Breast epithelium (tissue), 4 donors: Measurements from ENCODE around the gene MARK3. TPM values are rescaled to one million over a fixed set of nuclear protein-coding genes. Genes with fewer than 3 reads are reported as not detected.
"Not testable (repeated sequence)": the region's sequence is repeated elsewhere in the genome, so short reads cannot be mapped to it uniquely, and the experiment has no call there.

Experiments
- DNase-seq, 2 donors: peaks; one replicate each; pipeline ENCODE4 v3.0.0-alpha.2; 2019; ENCODE audit warnings: low spot score in 2 of 2
- H3K27ac ChIP-seq, 2 donors: fragments of 200-600 bp; sonication (generic) in 1 of 2; one replicate each; pipeline ENCODE4 v1.5.1; 2016 to 2019; ENCODE audit warnings: mild to moderate bottlenecking in 1 of 2
- H3K27me3 ChIP-seq, 2 donors: fragments of 200-600 bp; sonication (generic) in 1 of 2; one replicate each; pipeline versions ENCODE4 v1.5.1 to v1.6.0; 2017 to 2019; ENCODE audit warnings: control low read depth in 1 of 2, mild to moderate bottlenecking in 1 of 2
- H3K36me3 ChIP-seq: fragments of 200-600 bp; one replicate; pipeline ENCODE4 v1.5.1; 2019
- H3K4me1 ChIP-seq, 2 donors: fragments of 200-600 bp; sonication (generic); one replicate each; pipeline ENCODE4 v1.5.1; 2016 to 2019; ENCODE audit warnings: control low read depth in 1 of 2
- H3K4me3 ChIP-seq, 3 donors: fragments of 200-600 bp; sonication (generic); 1 replicate in 2 of 3; 2 replicates in 1 of 3; pipeline ENCODE4 v1.5.1; 2016 to 2019; ENCODE audit warnings: mild to moderate bottlenecking in 3 of 3, moderate library complexity in 2 of 3
- H3K9me3 ChIP-seq, 2 donors: fragments of 200-600 bp; sonication (generic) in 1 of 2; one replicate each; pipeline ENCODE4 v1.5.1; 2016 to 2019; ENCODE audit warnings: control low read depth in 1 of 2
- POLR2A ChIP-seq: fragments of 450-650 bp; IDR thresholded peaks from one replicate; pipeline ENCODE4 v1.6.1; 2016; ENCODE audit warnings: antibody characterized with exemption, mild to moderate bottlenecking, moderate library complexity
- POLR2AphosphoS5 ChIP-seq, 3 donors: sonication (generic); formaldehyde crosslinking; IDR thresholded peaks; one replicate each; pipeline ENCODE4 v1.6.1; 2017; ENCODE audit warnings: antibody characterized with exemption in 3 of 3
- intact Hi-C: fragments of 100-400 bp; cut with DNase I; formaldehyde crosslinking; loops from one replicate; pipeline ENCODE4 v1.15.1; 2023; ENCODE audit warnings: low total_unique reads
- total RNA-seq, 3 donors: library from RNA; depleted of rRNA; stranded (reverse); fragments of >200 nt; gene quantifications; one replicate each; pipeline ENCODE4 v1.1.0, GENCODE V29; 2016
- TF ChIP-seq, protein P1 (sequence below), 3 donors: fragments of 450-650 bp; IDR thresholded peaks; one replicate each; pipeline ENCODE4 v1.5.1; 2016 to 2017; ENCODE audit warnings: antibody characterized with exemption in 3 of 3, mild to moderate bottlenecking in 3 of 3, moderate library complexity in 3 of 3

The MARK3 gene
- total RNA-seq, 3 donors from 2014 or later: 70.2 to 107 (median 87.5) TPM

DNA sequence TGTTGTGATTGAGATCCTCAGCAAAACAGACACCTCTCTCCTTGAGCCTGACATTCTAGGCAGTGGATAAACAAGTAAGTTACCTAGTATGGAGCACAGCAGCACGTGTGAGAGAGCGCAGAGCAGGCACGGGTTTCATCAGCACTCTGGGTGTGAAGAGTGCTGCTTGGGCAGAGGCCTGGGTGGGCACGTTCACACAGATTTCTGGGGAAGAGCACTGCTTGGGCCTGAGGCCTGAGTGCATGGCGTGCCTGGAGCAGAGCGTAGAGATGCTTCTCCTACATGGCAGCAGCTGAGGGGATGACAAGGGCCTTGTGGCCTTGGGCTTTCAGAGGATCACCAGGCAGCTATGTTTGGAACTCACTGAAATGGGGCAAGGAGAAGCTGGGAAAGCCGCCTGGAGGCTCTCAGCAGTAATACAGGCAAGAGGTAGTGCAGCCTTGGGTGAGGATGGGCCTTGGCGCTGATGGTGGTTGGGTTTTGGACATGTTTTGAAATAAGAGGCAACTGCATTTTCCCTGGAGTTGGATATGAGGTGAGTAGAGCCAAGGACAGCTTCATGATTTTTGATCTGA lies 119.9 kb downstream of the MARK3 start:
- Histone ChIP-seq H3K9me3 (no peaks in the 10 kb centered on the region), H3K4me1 (no peaks in the 10 kb centered on the region), H3K27ac (no peak overlapping the region), H3K27me3 (no peaks in the 10 kb centered on the region), H3K4me3 (no peak overlapping the region), H3K36me3 (no peaks in the 10 kb centered on the region)
- intact Hi-C loops: loop anchor here (5.0 kb wide), 1 partner anchor 652 kb away; no protein-coding TSS in a partner anchor
- no peak for DNase-seq
- TF ChIP-seq, protein P1, sequence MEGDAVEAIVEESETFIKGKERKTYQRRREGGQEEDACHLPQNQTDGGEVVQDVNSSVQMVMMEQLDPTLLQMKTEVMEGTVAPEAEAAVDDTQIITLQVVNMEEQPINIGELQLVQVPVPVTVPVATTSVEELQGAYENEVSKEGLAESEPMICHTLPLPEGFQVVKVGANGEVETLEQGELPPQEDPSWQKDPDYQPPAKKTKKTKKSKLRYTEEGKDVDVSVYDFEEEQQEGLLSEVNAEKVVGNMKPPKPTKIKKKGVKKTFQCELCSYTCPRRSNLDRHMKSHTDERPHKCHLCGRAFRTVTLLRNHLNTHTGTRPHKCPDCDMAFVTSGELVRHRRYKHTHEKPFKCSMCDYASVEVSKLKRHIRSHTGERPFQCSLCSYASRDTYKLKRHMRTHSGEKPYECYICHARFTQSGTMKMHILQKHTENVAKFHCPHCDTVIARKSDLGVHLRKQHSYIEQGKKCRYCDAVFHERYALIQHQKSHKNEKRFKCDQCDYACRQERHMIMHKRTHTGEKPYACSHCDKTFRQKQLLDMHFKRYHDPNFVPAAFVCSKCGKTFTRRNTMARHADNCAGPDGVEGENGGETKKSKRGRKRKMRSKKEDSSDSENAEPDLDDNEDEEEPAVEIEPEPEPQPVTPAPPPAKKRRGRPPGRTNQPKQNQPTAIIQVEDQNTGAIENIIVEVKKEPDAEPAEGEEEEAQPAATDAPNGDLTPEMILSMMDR (IDR thresholded peaks at IDR 0.05): no peak
- TF ChIP-seq POLR2A (no peak), POLR2AphosphoS5 (IDR thresholded peaks at IDR 0.05) (no peak)

DNA sequence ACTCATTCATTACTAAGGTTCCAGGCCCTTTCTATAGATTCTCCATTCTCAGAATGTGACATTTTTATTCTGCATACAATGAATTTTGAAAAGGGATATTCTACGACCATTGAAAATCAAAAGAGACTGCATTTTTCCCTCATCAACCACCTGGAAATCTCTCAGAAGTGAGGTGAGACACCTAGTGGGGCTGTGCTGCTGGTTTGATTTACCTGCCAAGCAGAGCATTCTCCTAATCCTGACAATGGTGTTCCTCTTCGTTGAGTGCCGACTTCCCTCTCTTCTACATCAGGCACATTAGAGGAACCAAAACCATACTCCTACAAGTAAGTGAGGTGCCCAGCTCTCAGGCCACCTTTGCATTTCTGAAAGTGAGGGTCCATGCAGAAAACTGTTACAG lies 122.5 kb downstream of the MARK3 start:
- Histone ChIP-seq H3K27me3 (no peaks in the 10 kb centered on the region), H3K9me3 (no peaks in the 10 kb centered on the region), H3K36me3 (no peaks in the 10 kb centered on the region), H3K4me3 (no peak overlapping the region), H3K4me1 (peaks cover 0 to 4% of the 10 kb centered on the region in 2 donors), H3K27ac (no peak overlapping the region)
- intact Hi-C loops: no loop called here
- TF ChIP-seq POLR2A: no peak
- TF ChIP-seq, protein P1 (IDR thresholded peaks at IDR 0.05): no peak
- DNase-seq: no peak

- DNase-seq: peak in 1 of 2 donors; percentile 10
- H3K27me3 ChIP-seq: no peaks in the 10 kb centered on the region
- no peak overlapping the region for H3K4me3 ChIP-seq
- intact Hi-C loops: no loop called here
- TF ChIP-seq, protein P1 (IDR thresholded peaks at IDR 0.05): no peak
- TF ChIP-seq POLR2AphosphoS5 (IDR thresholded peaks at IDR 0.05) (no peak), POLR2A (no peak)
- no peak overlapping the region for H3K27ac ChIP-seq
- H3K9me3 ChIP-seq: no peaks in the 10 kb centered on the region
- H3K36me3 ChIP-seq: no peaks in the 10 kb centered on the region
- H3K4me1 ChIP-seq: peaks cover 4 to 11% of the 10 kb centered on the region in 2 donors
Measured at GRCh38 chr14:103508521-103509329, 123.5 kb downstream of the MARK3 start.

DNA sequence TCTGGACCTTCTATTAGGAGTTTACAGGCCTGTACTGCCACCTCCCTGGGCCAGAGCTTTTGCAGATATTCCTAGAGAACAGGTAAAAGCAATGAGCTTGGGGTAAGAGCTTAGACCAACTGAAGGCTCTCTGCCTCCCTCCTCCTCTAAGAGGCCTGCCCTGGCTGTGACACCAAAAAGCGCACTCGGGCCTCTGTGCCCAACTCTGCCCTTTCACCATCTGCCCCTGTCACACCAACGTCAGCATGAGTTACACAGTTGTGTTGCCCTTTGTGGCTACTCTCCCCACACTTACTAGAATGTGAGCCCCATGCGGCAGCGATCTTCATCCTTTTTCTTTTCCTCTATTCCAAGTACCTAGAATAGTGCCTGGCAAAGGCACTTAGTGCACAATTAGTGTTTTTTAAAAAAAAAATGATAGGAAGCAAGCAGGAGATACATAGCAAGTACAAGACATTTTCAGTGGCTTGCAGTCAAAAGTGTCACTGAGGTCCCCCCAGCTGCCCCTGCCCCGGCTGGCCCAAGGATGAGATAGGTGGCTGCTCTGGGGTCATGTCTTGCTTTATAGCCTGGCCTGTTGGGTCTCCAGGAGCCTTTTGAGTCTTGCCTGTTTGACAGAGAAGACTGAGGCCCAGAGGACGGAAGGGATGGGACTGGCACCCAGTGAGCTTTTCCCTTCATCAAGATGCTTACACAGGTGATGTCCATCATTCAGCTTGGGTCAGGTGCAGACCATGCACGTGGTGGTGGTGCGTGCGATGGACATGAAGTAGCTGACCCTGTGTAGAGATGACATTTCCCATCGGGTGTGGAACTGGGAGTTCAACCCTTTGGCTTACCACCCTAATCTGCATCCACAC lies 124.9 kb downstream of the MARK3 start:
- no peak for TF ChIP-seq POLR2A
- Histone ChIP-seq H3K27ac (no peak overlapping the region), H3K27me3 (no peaks in the 10 kb centered on the region), H3K4me1 (peaks cover 4 to 13% of the 10 kb centered on the region in 2 donors), H3K36me3 (no peaks in the 10 kb centered on the region), H3K9me3 (no peaks in the 10 kb centered on the region), H3K4me3 (no peak overlapping the region)
- peak in 1 of 2 donors; percentile 35 for DNase-seq
- intact Hi-C loops: no loop called here

GRCh38 chr14:103510724-103511693 lies 125.8 kb downstream of the MARK3 start:
- no peaks in the 10 kb centered on the region for H3K9me3 ChIP-seq
- TF ChIP-seq POLR2AphosphoS5 (IDR thresholded peaks at IDR 0.05) (no peak), POLR2A (no peak)
- TF ChIP-seq, protein P1 (IDR thresholded peaks at IDR 0.05): no peak
- peak in 1 of 2 donors; percentile 15 for DNase-seq
- H3K4me1 ChIP-seq: peaks cover 4 to 13% of the 10 kb centered on the region in 2 donors
- no peaks in the 10 kb centered on the region for H3K36me3 ChIP-seq
- no peaks in the 10 kb centered on the region for H3K27me3 ChIP-seq
- intact Hi-C loops: no loop called here
- no peak overlapping the region for H3K4me3 ChIP-seq
- no peak overlapping the region for H3K27ac ChIP-seq

- H3K27me3 ChIP-seq, DNase-seq, H3K4me3 ChIP-seq, H3K9me3 ChIP-seq, intact Hi-C loops, H3K36me3 ChIP-seq: not testable (repeated sequence)
- Histone ChIP-seq H3K27ac (peak overlapping the region; percentile 82 to 90), H3K4me1 (peaks cover 4 to 13% of the 10 kb centered on the region in 2 donors)
Measured at GRCh38 chr14:103512180-103512579, 127.0 kb downstream of the MARK3 start.
